ENCODE measurements around the gene TRIM8. TPM values are rescaled to one million over a fixed set of nuclear protein-coding genes. Genes with fewer than 3 reads are reported as not detected.

The TRIM8 gene
- total RNA-seq, 1 experiment from 2014 or later: 37.0 TPM

- no peak overlapping the region for H2BK120ac ChIP-seq (ENCODE audit: low read depth, low read length, poor library complexity, severe bottlenecking)
- Mint-ChIP-seq H3K27me3 (ENCODE audit: low read depth) (no peaks in the 10 kb centered on the region), H3K36me3 (ENCODE audit: insufficient read depth in 1 of 3, low read depth in 3 of 3) (peaks cover 20 to 56% (median 49%) of the 10 kb centered on the region in 3 experiments), H3K27ac (no peak overlapping the region), H3K9me3 (no peaks in the 10 kb centered on the region), H3K4me3 (no peak overlapping the region), H3K4me1 (peaks cover 18 to 36% of the 10 kb centered on the region in 2 experiments)
- H3K4me1 ChIP-seq (ENCODE audit: insufficient read depth, low read length): no peaks in the 10 kb centered on the region; the same call in 1 of the 2 replicates
- H2AFZ ChIP-seq (ENCODE audit: low read length): no peak overlapping the region
- peaks cover 2% of the 10 kb centered on the region; the same call in 1 of the 2 replicates for H3K79me2 ChIP-seq (ENCODE audit: insufficient read depth, low read length)
- no peak overlapping the region for H2BK15ac ChIP-seq (ENCODE audit: low read depth, low read length)
- H4K20me1 ChIP-seq (ENCODE audit: control insufficient read depth, insufficient read depth, insufficient read length): no peaks in the 10 kb centered on the region
- H3K18ac ChIP-seq (ENCODE audit: insufficient read length, low read depth, low read length): no peak overlapping the region
- no peak overlapping the region for H2BK12ac ChIP-seq (ENCODE audit: insufficient read length, low read depth, low read length)
- H3K56ac ChIP-seq (ENCODE audit: insufficient read length, low read depth, low read length): no peak overlapping the region
- H2AK5ac ChIP-seq (ENCODE audit: insufficient read length, low read length): no peak overlapping the region
- H3K23ac ChIP-seq (ENCODE audit: insufficient read length, low read depth, low read length): no peak overlapping the region
- no peak overlapping the region for H2BK5ac ChIP-seq (ENCODE audit: insufficient read length, low read length)
- H3K9ac ChIP-seq (ENCODE audit: extremely low read depth, insufficient read length, low read length): no peak overlapping the region
- TF ChIP-seq, protein P1, sequence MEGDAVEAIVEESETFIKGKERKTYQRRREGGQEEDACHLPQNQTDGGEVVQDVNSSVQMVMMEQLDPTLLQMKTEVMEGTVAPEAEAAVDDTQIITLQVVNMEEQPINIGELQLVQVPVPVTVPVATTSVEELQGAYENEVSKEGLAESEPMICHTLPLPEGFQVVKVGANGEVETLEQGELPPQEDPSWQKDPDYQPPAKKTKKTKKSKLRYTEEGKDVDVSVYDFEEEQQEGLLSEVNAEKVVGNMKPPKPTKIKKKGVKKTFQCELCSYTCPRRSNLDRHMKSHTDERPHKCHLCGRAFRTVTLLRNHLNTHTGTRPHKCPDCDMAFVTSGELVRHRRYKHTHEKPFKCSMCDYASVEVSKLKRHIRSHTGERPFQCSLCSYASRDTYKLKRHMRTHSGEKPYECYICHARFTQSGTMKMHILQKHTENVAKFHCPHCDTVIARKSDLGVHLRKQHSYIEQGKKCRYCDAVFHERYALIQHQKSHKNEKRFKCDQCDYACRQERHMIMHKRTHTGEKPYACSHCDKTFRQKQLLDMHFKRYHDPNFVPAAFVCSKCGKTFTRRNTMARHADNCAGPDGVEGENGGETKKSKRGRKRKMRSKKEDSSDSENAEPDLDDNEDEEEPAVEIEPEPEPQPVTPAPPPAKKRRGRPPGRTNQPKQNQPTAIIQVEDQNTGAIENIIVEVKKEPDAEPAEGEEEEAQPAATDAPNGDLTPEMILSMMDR (conservative IDR thresholded peaks at IDR 0.05): no peak
- no peak for DNase-seq
- no peak overlapping the region for H4K5ac ChIP-seq (ENCODE audit: insufficient read length, low read depth, low read length)
- no peak overlapping the region for H3K4me2 ChIP-seq (ENCODE audit: insufficient read depth, insufficient read length, low read length)
- no peaks in the 10 kb centered on the region for H3K23me2 ChIP-seq (ENCODE audit: insufficient read length, low read depth, low read length, poor library complexity, severe bottlenecking)
- no peaks in the 10 kb centered on the region for H3K9me3 ChIP-seq (ENCODE audit: control insufficient read depth, low read depth, low read length)
- no peaks in the 10 kb centered on the region for H3K27me3 ChIP-seq (ENCODE audit: insufficient read depth, low read length)
- no peak overlapping the region for H4K91ac ChIP-seq (ENCODE audit: insufficient read length, low read depth, low read length)
- H3K14ac ChIP-seq (ENCODE audit: insufficient read depth, low read length): no peak overlapping the region
- H3T11ph ChIP-seq (ENCODE audit: low read length): no peak overlapping the region
- no peak overlapping the region for H3K4ac ChIP-seq (ENCODE audit: low read depth, low read length)
- no CpG with 5 or more reads among the region's 12 CpGs for WGBS (ENCODE audit: extremely low coverage, insufficient read length, low lambda C conversion rate)
- no peak overlapping the region for H4K8ac ChIP-seq (replicated peaks; ENCODE audit: insufficient read length, low read depth, low read length)
- no peak overlapping the region for H2BK20ac ChIP-seq (ENCODE audit: low read depth, low read length, poor library complexity, severe bottlenecking)
- no peak overlapping the region for H3K27ac ChIP-seq (ENCODE audit: insufficient read length, low read depth, low read length)
- H3K79me1 ChIP-seq (ENCODE audit: insufficient read depth, low read depth, low read length, poor library complexity, severe bottlenecking): peaks cover 2% of the 10 kb centered on the region
These were observed 11.7 kb downstream of the TRIM8 start for GRCh38 chr10:102656026-102656425.

Measured in H9 (cell line).